K562 (cell line): ENCODE results near the gene ZC3H13. TPM values are rescaled to one million over a fixed set of nuclear protein-coding genes. Genes with fewer than 3 reads are reported as not detected.

ENCODE experiments used
- ATAC-seq: fragments of 200-7000 bp; cut with Tn5 transposase; 3 replicates; pipeline ENCODE4 v1.9.1; 2020; ENCODE audit warnings: moderate library complexity
- BruUV-seq: library from RNA; stranded (reverse); fragments of 400-500 nt; replicated peaks from 2 replicates; lab custom pipeline; 2021; lab: Mats Ljungman, UMichigan
- CTCF ChIA-PET: fragments of 300-600 bp; formaldehyde crosslinking; extraction: SDS; loops from one replicate; lab custom pipeline; 2021; ENCODE audit warnings: low intra/inter-chr PET ratio; lab: Yijun Ruan, JAX
- POLR2A ChIA-PET: fragments of 300-600, 350-650 bp; sonication (Branson Sonifier 250); formaldehyde crosslinking; extraction: SDS; loops from one replicate; lab custom pipeline; 2021; ENCODE audit warnings: antibody characterized with exemption, inconsistent platforms; lab: Yijun Ruan, JAX
- DNase-seq, 4 experiments: peaks; one replicate each; pipeline versions ENCODE4 v3.0.0 to v3.0.0-alpha.2; 2011 to 2018; ENCODE audit warnings: low spot score in 3 of 4, mixed read lengths in 3 of 4; ENCODE audit errors: extremely low read depth in 1 of 4
- FAIRE-seq: peaks from 2 replicates; lab custom pipeline; 2011; peaks lifted over from hg19 to GRCh38; lab: Jason Lieb, UNC
- H2AFZ ChIP-seq: 2 replicates; pipeline ENCODE4 v1.6.0; 2011; ENCODE audit warnings: low read depth, low read length, control low read depth, inconsistent platforms
- H3K27ac ChIP-seq: fragments of 200-600 bp; 3 replicates; pipeline ENCODE4 v1.8.0; 2011; ENCODE audit warnings: low read depth, mild to moderate bottlenecking, control low read depth, inconsistent platforms, low read length, moderate library complexity, mixed read lengths; ENCODE audit errors: extremely low read depth
- H3K27me3 ChIP-seq, 2 experiments: fragments of 300-600 bp in 1 of 2; 2 replicates in 1 of 2; 3 replicates in 1 of 2; pipeline versions ENCODE4 v1.6.0 to v1.8.0; 2011; ENCODE audit warnings: inconsistent platforms in 2 of 2, low read length in 2 of 2, mild to moderate bottlenecking in 1 of 2, mixed read lengths in 1 of 2, moderate library complexity in 1 of 2; ENCODE audit not compliant: control insufficient read depth in 2 of 2, insufficient read depth in 2 of 2
- H3K36me3 ChIP-seq: fragments of 300-600 bp; 3 replicates; pipeline ENCODE4 v1.8.0; 2011; ENCODE audit warnings: mild to moderate bottlenecking, low read length, inconsistent platforms; ENCODE audit not compliant: control insufficient read depth, insufficient read depth
- H3K4me1 ChIP-seq, 2 experiments: fragments of 200-600 bp in 1 of 2; replicated peaks in 1 of 2; 2 replicates in 1 of 2; 3 replicates in 1 of 2; pipeline versions ENCODE4 v1.5.1 to v1.8.0; 2011; ENCODE audit warnings: inconsistent platforms in 2 of 2, low read length in 2 of 2, mild to moderate bottlenecking in 1 of 2, mixed read lengths in 1 of 2, moderate library complexity in 1 of 2; ENCODE audit not compliant: control insufficient read depth in 2 of 2, insufficient read depth in 2 of 2
- H3K4me2 ChIP-seq: 2 replicates; pipeline ENCODE4 v1.6.1; 2011; ENCODE audit warnings: low read length, control low read depth, inconsistent platforms, mixed read lengths; ENCODE audit not compliant: insufficient read depth
- H3K4me3 ChIP-seq: fragments of 200-600 bp; sonication (generic), shearing (Covaris generic); 2 replicates; pipeline ENCODE4 v1.5.1; 2016; ENCODE audit warnings: control low read depth, inconsistent platforms
- H3K79me2 ChIP-seq: fragments of 200-600 bp; 3 replicates; pipeline ENCODE4 v1.8.0; 2011; ENCODE audit warnings: low read length, inconsistent platforms; ENCODE audit not compliant: control insufficient read depth, insufficient read depth
- H3K9ac ChIP-seq, 2 experiments: 2 replicates each; pipeline versions ENCODE4 v1.6.0 to v1.6.1; 2011; ENCODE audit warnings: low read depth in 2 of 2, low read length in 2 of 2, control low read depth in 1 of 2, inconsistent platforms in 1 of 2, mild to moderate bottlenecking in 1 of 2, mixed read lengths in 1 of 2; ENCODE audit not compliant: insufficient read depth in 1 of 2
- H3K9me1 ChIP-seq: one replicate; pipeline ENCODE4 v1.6.0; 2011; ENCODE audit warnings: inconsistent platforms, mild to moderate bottlenecking, low read length, moderate library complexity; ENCODE audit not compliant: control insufficient read depth, insufficient read depth
- H3K9me3 ChIP-seq: replicated peaks from 2 replicates; pipeline ENCODE4 v1.5.1; 2011; ENCODE audit warnings: low read depth, low read length, inconsistent platforms; ENCODE audit not compliant: control insufficient read depth, insufficient read depth
- H4K20me1 ChIP-seq: replicated peaks from 2 replicates; pipeline ENCODE4 v1.6.1; 2011; ENCODE audit warnings: low read length, inconsistent platforms, mixed read lengths; ENCODE audit not compliant: control insufficient read depth, insufficient read depth
- BRD4 ChIP-seq: fragments of 200-600 bp; sonication (generic); IDR thresholded peaks from 2 replicates; pipeline ENCODE4 v1.6.1; 2017; ENCODE audit warnings: inconsistent platforms
- CHD2 ChIP-seq: IDR thresholded peaks from 2 replicates; pipeline ENCODE4 v1.6.1; 2011; ENCODE audit warnings: low read depth, low read length
- COPS2 ChIP-seq: fragments of 450-650 bp; conservative IDR thresholded peaks from 2 replicates; pipeline ENCODE4 v1.6.1; 2016; ENCODE audit warnings: mild to moderate bottlenecking, moderate library complexity
- HNRNPK ChIP-seq: fragments of 200-400 bp; formaldehyde crosslinking; IDR thresholded peaks from one replicate; pipeline ENCODE4 v1.6.1; 2018; ENCODE audit warnings: mild to moderate bottlenecking, low read depth, low read length; ENCODE audit not compliant: poor library complexity, severe bottlenecking
- MED1 ChIP-seq: sonication (generic); formaldehyde crosslinking; IDR thresholded peaks from 2 replicates; pipeline ENCODE4 v1.8.1; 2023; ENCODE audit warnings: missing genetic modification reagents, borderline replicate concordance
- NFATC3 ChIP-seq: fragments of 450-650 bp; IDR thresholded peaks from 2 replicates; pipeline ENCODE4 v1.6.1; 2017; ENCODE audit warnings: mild to moderate bottlenecking
- SREBF2 ChIP-seq: sonication (generic); formaldehyde crosslinking; IDR thresholded peaks from 2 replicates; pipeline ENCODE4 v1.4.0; 2020; ENCODE audit warnings: mild to moderate bottlenecking, missing genetic modification reagents
- TBL1XR1 ChIP-seq, 2 experiments: IDR thresholded peaks; 2 replicates each; pipeline ENCODE4 v1.6.1; 2012; ENCODE audit warnings: improper control_type of control experiment in 2 of 2, low read length in 2 of 2, mild to moderate bottlenecking in 1 of 2
- ZNF609 ChIP-seq: sonication (generic); formaldehyde crosslinking; IDR thresholded peaks from 2 replicates; pipeline ENCODE4 v1.8.1; 2023; ENCODE audit warnings: missing genetic modification reagents, mild to moderate bottlenecking, borderline replicate concordance
- WGBS: fragments of 100-300 bp; shearing (Covaris generic); methylation state at CpG from one replicate; pipeline ENCODE4 v1.1.6; 2016; ENCODE audit warnings: low coverage, mixed read lengths; ENCODE audit not compliant: insufficient coverage; ENCODE audit errors: missing lambda C conversion rate; 5-methylcytosine and 5-hydroxymethylcytosine counted together
- in situ Hi-C: fragments of 300-500 bp; cut with MboI; formaldehyde crosslinking; loops from 4 replicates; pipeline ENCODE4 v1.15.0; 2018; ENCODE audit warnings: inconsistent platforms, mixed read lengths
- intact Hi-C: fragments of 100-400 bp; cut with micrococcal nuclease; formaldehyde crosslinking; loops from 2 replicates; pipeline ENCODE4 v1.14.2; 2022
- polyA plus RNA-seq, 8 experiments: library from polyadenylated mRNA; depleted of rRNA in 4 of 8; stranded (reverse) in 5 of 8; unstranded in 3 of 8; fragments of >200 nt; fragmentation: Nextera tagmentation in 2 of 8; fragmentation: Illumina TruSeq in 1 of 8; extraction: Ambion mirVana in 2 of 8; extraction: Trizol in 1 of 8; gene quantifications; 2 replicates each; pipeline versions ENCODE4 v1.2.1 to v1.2.3, GENCODE V29; 2011 to 2014; ENCODE audit warnings: inconsistent platforms in 1 of 8, missing spikeins in 1 of 8
- total RNA-seq, 7 experiments: library from RNA; depleted of rRNA in 6 of 7; stranded (reverse); fragments of >200 nt in 6 of 7; fragmentation: Illumina TruSeq in 2 of 7; extraction: Trizol in 2 of 7; gene quantifications; 2 replicates each; pipeline versions ENCODE4 v1.2.1 to v1.2.3, GENCODE V29; 2011 to 2021; ENCODE audit warnings: low replicate concordance in 1 of 7
- TF ChIP-seq, protein P1 (sequence below): fragments of 250-450 bp; sonication (Bioruptor Pico); IDR thresholded peaks from 2 replicates; pipeline ENCODE4 v1.8.0; 2022; ENCODE audit warnings: inconsistent platforms, mild to moderate bottlenecking, moderate library complexity, borderline replicate concordance

The ZC3H13 gene
- total and polyA plus RNA-seq, 9 of the 15 experiments (the other 6 are each of a cell fraction or from before 2014, with no cell fraction given) = 4.9 to 27.6 (median 12.1) TPM

- H4K20me1 ChIP-seq = no peaks in the 10 kb centered on the region
- no peak for DNase-seq
- H3K27me3 ChIP-seq = no peaks in the 10 kb centered on the region
- no TSS peak for BruUV-seq
- intact Hi-C loops = no loop called here
- TF ChIP-seq, protein P1, sequence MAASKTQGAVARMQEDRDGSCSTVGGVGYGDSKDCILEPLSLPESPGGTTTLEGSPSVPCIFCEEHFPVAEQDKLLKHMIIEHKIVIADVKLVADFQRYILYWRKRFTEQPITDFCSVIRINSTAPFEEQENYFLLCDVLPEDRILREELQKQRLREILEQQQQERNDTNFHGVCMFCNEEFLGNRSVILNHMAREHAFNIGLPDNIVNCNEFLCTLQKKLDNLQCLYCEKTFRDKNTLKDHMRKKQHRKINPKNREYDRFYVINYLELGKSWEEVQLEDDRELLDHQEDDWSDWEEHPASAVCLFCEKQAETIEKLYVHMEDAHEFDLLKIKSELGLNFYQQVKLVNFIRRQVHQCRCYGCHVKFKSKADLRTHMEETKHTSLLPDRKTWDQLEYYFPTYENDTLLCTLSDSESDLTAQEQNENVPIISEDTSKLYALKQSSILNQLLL (CRISPR knock-in tag) = no peak
- TF ChIP-seq COPS2 (no peak), TBL1XR1 (IDR thresholded peaks at IDR 0.05; ENCODE audit: low read length in 2 of 2) (no peak), HNRNPK (no peak), SREBF2 (no peak), MED1 (CRISPR knock-in tag) (no peak), BRD4 (no peak), ZNF609 (CRISPR knock-in tag) (no peak), CHD2 (no peak), NFATC3 (no peak)
- TF ChIP-seq, all 486 proteins: peak for 0
- Histone ChIP-seq H3K9me1 (no peaks in the 10 kb centered on the region), H3K9me3 (no peaks in the 10 kb centered on the region), H3K4me1 (no peaks in the 10 kb centered on the region; a peak in 1 of 5 replicates), H3K4me2 (no peak overlapping the region), H3K27ac (no peak overlapping the region), H3K36me3 (peaks cover 45% of the 10 kb centered on the region; the same call in 2 of the 3 replicates), H2AFZ (no peak overlapping the region), H3K79me2 (no peaks in the 10 kb centered on the region), H3K9ac (no peak overlapping the region), H3K4me3 (no peak overlapping the region)
- 92% methylated on average over 6 of the region's 6 CpGs for WGBS
- FAIRE-seq = no peak
- CTCF ChIA-PET = no interaction called here
- in situ Hi-C loops = no loop called here
- POLR2A ChIA-PET = interaction anchor here (0.6 kb wide), 1 partner anchor 30 kb away, joined by 3 read pairs; no protein-coding TSS in a partner anchor
- no peak for ATAC-seq
Measured at GRCh38 chr13:46006688-46007452, 45.7 kb downstream of the ZC3H13 start.
